Activated gamma-delta T cell treated with anti-CD3 and anti-CD28 coated beads, Interleukin-2, amount 50 U/mL, for 16 hours (primary cell): ENCODE measurements around the gene PTPRN2.
"Not testable (repeated sequence)": the region's sequence is repeated elsewhere in the genome, so short reads cannot be mapped to it uniquely, and the experiment has no call there.

ENCODE experiments used
- DNase-seq: peaks from one replicate; pipeline ENCODE4 v3.0.0-alpha.2; 2020; ENCODE audit warnings: low read depth

Gene PTPRN2

GRCh38 chr7:157597562-157597961 lies 990.1 kb downstream of the PTPRN2 start:
- DNase-seq = no peak

DNA sequence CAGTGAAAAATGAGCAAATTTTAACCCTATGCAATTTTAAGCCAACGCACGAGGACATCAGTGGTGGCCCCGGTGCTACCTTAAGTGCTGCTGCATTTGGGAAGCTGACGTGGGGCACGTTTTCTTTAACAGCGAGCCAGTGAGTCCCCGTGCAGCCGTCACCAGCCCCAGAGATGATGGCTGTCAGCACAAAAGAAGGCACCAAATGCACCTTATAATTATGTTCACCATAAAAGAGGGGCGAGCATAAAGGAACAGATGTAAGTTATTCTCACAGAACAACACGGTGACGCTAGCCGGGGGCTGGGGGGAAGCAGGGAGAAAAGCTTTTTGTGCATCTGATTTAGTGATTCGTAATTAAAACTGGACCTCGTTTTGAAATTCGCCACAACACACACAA lies 990.7 kb downstream of the PTPRN2 start:
- DNase-seq = no peak

GRCh38 chr7:157596471-157596870 lies 991.2 kb downstream of the PTPRN2 start:
- DNase-seq = no peak

DNA sequence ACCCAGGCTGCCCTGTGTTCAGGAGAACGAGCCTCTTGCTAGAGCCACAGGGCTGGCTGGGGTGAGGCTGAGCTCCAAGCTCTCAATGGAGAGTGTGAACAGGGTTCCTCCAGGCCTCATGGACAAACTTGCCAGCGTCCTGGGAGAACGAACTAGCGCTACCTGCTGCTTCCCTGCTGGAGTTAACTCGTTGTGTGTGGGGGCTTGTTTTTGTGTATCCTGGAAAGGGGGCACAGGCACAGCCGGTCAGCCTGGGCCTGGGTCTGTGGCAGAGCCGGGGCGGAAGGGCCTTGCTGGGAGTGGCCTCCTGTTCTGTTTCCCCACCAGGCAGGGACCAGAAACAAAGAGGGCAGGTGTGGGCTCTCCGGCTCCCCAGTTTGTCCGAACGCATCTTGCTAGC lies 991.6 kb downstream of the PTPRN2 start:
- no peak for DNase-seq

- no peak for DNase-seq
Measured at GRCh38 chr7:157595086-157595855, 992.4 kb downstream of the PTPRN2 start.

- DNase-seq = no peak
Measured at GRCh38 chr7:157594306-157594705, 993.3 kb downstream of the PTPRN2 start.

- DNase-seq = no peak
Measured at GRCh38 chr7:157593541-157593940, 994.1 kb downstream of the PTPRN2 start.

DNA sequence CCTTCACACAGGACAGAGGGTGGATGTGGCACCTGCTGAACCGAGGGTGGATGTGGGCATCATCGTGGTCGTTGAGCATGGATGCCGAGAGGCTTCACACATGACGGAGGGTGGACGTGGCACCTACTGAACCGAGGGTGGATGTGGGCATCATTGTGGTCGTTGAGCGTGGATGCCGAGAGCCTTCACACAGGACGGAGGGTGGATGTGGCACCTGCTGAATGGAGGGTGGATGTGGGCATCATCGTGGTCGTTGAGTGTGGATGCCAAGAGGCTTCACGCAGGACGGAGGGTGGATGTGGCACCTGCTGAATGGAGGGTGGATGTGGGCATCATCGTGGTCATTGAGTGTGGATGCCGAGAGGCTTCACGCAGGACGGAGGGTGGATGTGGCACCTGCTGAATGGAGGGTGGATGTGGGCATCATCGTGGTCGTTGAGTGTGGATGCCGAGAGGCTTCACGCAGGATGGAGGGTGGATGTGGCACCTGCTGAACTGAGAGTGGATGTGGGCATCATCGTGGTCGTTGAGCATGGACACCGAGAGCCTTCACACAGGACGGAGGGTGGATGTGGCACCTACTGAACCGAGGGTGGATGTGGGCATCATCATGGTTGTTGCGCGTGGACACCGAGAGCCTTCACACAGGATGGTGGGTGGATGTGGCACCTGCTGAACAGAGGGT lies 994.8 kb downstream of the PTPRN2 start:
- not testable (repeated sequence) for DNase-seq

DNA sequence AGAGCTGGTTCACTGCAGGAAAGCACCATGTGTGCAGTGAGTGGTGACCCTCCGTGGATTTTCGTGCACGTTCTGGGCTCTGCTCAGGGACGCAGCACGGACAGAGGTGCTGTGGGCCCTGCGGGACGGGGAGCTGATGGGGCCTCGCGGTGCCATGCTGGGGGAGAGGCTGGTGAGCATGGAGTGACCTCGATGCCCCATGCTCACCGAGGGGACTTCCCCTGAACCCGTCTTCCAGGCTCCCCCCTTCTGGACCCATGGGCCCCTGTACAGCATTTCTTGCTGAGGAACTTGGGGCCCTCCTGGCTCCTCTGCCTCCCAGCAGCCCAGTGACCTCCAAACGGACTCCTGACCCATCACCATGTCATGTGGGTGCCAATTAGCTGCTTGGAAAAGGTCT lies 997.1 kb downstream of the PTPRN2 start:
- no peak for DNase-seq

DNA sequence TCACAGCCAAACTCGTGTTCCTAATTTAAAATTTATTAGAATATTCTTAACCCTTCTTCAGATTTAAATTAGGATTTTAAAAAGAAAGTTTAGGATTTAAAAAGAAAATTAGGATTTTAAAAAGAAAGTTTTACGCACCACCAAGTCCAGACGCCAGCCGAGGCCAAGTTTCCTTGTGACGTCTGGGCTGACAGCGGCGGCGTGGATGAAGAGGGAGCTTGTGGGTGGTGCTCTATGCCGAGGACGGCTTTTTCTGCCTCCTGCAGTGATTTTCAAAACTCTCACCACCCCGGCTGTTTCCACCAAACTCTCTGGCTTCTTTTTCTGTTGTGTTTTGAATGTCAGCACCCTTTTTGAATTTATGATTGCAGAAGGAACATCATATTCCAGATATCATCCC lies 997.9 kb downstream of the PTPRN2 start:
- DNase-seq = no peak

DNA sequence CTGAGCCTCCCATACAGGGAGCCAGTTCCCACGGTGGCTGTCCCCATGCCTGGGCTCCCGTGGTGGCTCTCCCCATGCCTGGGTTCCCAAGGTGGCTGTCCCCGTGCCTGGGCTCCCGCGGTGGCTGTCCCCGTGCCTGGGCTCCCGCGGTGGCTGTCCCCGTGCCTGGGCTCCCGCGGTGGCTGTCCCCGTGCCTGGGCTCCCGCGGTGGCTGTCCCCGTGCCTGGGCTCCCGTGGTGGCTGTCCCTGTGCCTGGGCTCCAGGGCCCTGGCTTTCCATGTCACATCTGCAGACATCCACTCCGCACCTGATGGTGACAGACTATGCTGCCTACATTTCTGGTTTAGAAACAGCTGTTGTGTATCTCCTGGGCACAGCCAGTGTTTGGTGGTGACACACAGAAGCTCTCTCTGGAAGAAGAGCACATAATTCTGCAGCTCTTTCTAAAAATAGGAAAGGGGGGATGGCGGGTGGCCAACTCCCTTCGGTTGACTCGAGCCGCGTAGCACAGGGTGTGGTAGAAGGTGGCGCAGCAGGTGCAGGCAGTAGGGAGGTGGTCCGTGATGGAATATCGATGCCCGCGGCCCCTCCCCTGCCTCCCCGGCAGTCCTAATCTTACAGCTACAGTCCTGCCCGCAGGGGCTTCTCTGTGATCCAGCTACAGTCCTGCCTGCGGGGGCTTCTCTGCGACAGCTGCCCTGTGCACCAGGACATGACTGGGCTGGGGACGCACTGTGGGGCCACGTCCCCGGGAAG lies 999.6 kb downstream of the PTPRN2 start:
- no peak for DNase-seq

GRCh38 chr7:157587051-157587804 lies 1000.4 kb downstream of the PTPRN2 start:
- no peak for DNase-seq

DNA sequence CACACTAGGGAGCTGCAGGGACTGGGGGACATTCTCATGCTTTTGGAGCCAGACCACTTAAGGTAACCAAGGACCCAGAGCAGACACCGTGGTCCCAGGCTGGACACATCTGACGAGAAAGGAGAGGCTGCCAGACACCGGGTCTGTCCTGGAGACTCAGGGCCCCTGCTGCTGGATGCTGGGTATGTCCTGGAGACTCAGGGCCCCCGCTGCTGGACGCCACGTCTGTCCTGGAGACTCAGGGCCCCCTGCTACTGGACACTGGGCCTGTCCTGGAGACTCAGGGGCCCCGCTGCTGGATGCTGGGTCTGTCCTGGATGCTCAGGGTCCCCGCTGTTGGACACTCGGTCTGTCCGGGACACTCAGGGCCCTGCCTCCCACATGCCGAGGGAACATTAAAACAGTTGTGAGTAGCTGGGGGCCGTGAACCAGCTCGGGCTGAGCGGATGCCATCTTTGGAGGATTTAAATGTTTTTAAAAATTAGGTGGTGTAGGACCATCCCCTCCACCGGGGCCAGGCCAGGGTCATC lies 1001.1 kb downstream of the PTPRN2 start:
- DNase-seq = no peak

- DNase-seq = no peak
Measured at GRCh38 chr7:157585113-157585861, 1002.3 kb downstream of the PTPRN2 start.

GRCh38 chr7:157584420-157584819 lies 1003.2 kb downstream of the PTPRN2 start:
- DNase-seq = no peak

DNA sequence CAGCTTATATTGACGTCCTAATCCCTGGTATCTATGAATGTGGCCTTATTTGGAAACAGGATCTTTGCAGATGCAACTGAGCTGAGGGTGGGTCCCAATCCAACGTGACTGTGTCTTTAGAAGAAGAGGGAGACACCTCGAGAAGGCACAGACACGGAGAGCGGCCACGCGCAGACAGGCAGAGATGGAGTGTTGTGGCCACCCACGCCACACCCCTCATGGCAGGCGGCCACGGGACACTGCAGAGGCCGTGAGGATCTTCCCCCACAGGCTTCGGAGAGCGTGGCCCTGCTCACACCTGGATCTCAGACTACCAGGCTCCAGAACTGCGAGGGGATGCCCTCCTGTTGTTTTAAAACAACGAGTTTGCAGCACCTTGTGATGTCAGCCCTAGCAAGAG lies 1005.9 kb downstream of the PTPRN2 start:
- DNase-seq = no peak

GRCh38 chr7:157580324-157580723 lies 1007.3 kb downstream of the PTPRN2 start:
- DNase-seq = no peak

GRCh38 chr7:157579425-157579824 lies 1008.2 kb downstream of the PTPRN2 start:
- DNase-seq = no peak

GRCh38 chr7:157577796-157578339 lies 1009.8 kb downstream of the PTPRN2 start:
- no peak for DNase-seq

GRCh38 chr7:157577061-157577460 lies 1010.6 kb downstream of the PTPRN2 start:
- DNase-seq = no peak

DNA sequence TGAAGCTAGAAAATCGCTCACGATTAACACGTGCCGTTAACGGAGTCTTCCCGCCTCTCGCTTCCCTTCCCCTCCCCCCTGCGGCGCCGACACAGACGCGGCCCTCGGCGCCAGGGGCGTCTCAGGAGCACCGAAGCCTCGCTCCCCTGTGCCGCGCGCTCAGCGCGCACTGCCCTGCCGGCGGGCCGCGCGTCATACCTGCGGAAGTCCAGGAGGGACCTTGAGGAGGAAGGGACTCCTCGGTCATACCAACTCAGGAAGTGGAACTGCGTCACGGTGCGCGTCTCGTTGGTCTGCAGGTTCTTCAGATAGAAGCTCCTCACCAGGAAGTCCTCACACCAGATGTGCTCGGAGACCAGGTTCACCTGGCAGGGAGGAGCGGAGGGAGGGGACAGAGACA lies 1011.2 kb downstream of the PTPRN2 start:
- peak; percentile 21 for DNase-seq
